ENCODE results near the gene SKAP1.

Gene SKAP1

DNA sequence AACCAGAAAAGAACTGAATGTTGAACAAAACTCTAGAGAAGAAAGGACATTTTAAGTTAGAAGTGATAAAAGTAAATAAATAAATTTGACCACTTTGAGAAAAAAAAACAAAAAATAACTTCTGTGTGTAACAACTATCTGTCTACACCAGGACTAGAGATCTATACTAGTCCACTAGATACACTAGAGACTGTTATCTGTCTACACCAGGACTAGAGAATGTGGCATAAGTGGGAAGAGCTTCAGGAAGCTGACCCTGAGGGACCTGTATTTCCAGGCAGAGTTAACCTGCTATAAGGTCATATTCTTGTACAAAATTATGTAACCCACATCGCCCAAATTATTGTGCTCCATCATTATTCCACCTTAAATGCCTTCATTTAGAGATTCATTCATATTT lies 160.8 kb downstream of the SKAP1 start:
- 70 to 87% methylated on average over 1 of the region's 1 CpG for WGBS, 2 experiments
- H3K27ac ChIP-seq (ENCODE audit: insufficient read depth, low read depth, low read length, poor library complexity, severe bottlenecking), result no peak overlapping the region
- H3K4me1 ChIP-seq (ENCODE audit: control insufficient read depth, insufficient read depth, low read length), result no peaks in the 10 kb centered on the region
- H3K9me3 ChIP-seq (ENCODE audit: control insufficient read depth, low read length), result no peaks in the 10 kb centered on the region
- H3K36me3 ChIP-seq (ENCODE audit: control insufficient read depth, insufficient read depth, low read length), result no peaks in the 10 kb centered on the region
- H3K27me3 ChIP-seq (ENCODE audit: control insufficient read depth, insufficient read depth, low read length, poor library complexity, severe bottlenecking), result no peaks in the 10 kb centered on the region
- H3K4me3 ChIP-seq (ENCODE audit: insufficient read depth, low read depth, low read length), result no peak overlapping the region

DNA sequence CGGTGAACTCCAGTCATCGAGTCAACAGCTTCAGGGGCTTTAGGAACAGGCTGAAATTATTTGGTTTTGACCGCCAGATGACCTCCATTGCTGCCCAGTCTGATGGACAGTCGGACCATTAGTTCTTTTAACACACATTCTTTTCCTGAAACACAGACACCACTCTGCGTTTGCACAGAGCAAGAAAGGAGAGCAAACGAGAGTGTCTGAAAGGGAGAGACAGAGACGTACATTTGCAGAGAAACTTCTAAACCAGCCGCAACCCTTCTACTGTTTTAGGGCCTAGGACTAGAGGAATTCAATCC lies 166.3 kb downstream of the SKAP1 start:
- no peak overlapping the region for H3K27ac ChIP-seq (ENCODE audit: insufficient read depth, low read depth, low read length, poor library complexity, severe bottlenecking)
- peaks cover 3% of the 10 kb centered on the region for H3K4me1 ChIP-seq (ENCODE audit: control insufficient read depth, insufficient read depth, low read length)
- 93% methylated on average over 8 of the region's 8 CpGs for WGBS, 2 experiments

DNA sequence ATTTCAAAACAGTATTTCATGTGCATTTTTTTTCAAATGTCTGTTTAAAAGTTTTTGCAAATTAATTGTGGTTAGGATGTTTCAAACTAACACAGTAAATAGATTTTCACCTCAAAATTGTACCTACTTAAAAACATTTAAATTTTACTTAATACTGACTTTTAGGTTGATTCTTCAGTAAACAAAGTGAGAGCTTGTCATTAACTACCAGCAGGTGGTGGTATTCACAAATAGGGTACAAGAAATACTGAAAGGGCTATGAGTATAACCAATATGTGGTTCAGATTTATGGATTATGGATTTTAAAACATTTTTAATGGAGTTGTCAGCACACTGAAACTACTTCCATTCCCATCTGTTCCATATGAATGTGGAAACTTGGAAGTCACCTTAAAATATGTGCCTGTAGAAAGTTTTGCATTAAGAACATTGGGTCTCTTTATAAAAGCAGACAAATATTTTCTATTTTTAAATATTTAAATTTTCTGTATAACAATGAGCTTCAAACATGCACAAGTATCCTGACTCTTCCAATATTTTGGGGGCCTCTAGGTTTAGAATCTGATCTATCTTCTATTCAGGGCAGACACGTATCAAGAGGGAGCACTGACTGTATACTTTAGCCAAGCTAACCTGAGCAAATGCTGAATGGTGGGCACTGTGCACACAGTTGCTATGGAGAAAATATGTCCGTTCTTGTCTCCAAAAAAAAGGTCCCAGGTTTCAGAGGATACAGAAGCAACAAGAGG lies 166.9 kb downstream of the SKAP1 start:
- WGBS, 2 experiments, result 86 to 94% methylated on average over 2 of the region's 2 CpGs
- peaks cover 3% of the 10 kb centered on the region for H3K4me1 ChIP-seq (ENCODE audit: control insufficient read depth, insufficient read depth, low read length)
- H3K4me3 ChIP-seq (ENCODE audit: insufficient read depth, low read depth, low read length), result no peak overlapping the region
- H3K27ac ChIP-seq (ENCODE audit: insufficient read depth, low read depth, low read length, poor library complexity, severe bottlenecking), result no peak overlapping the region
- no peaks in the 10 kb centered on the region for H3K36me3 ChIP-seq (ENCODE audit: control insufficient read depth, insufficient read depth, low read length)
- no peaks in the 10 kb centered on the region for H3K27me3 ChIP-seq (ENCODE audit: control insufficient read depth, insufficient read depth, low read length, poor library complexity, severe bottlenecking)
- H3K9me3 ChIP-seq (ENCODE audit: control insufficient read depth, low read length), result no peaks in the 10 kb centered on the region

More for the DNA sequence above, 166.3 kb downstream of the SKAP1 start:
- Histone ChIP-seq H3K4me3 (ENCODE audit: insufficient read depth, low read depth, low read length) (no peak overlapping the region), H3K36me3 (ENCODE audit: control insufficient read depth, insufficient read depth, low read length) (no peaks in the 10 kb centered on the region), H3K27me3 (ENCODE audit: control insufficient read depth, insufficient read depth, low read length, poor library complexity, severe bottlenecking) (no peaks in the 10 kb centered on the region), H3K9me3 (ENCODE audit: control insufficient read depth, low read length) (no peaks in the 10 kb centered on the region)

DNA sequence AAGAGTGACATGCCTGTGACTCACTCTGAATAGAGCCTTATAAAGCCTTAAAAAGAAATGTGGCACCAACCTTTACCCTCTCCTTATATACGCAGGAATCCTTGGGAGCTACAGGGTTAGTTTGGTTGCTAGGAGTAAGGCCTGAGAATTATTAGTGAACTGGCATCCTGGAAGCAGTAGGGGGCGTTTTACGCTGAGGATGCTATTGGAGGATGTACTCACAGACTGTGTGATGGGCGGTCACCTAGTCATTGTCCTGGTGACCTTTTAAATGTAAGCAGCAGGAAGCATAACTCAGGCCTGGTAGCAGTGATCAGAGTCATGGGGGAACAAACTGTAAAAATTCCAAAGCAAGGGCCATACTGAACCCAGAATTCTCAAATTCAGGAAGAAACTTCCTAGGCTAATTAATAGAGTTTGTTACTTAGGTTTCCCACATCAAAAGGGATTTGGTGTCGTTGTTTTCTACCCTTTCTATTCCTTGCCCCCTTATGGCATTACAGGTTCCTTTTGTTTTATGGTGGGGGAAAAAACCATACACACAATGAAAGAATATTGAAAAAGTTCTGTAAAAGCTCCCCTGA lies 168.6 kb downstream of the SKAP1 start:
- H3K4me3 ChIP-seq (ENCODE audit: insufficient read depth, low read depth, low read length), result no peak overlapping the region
- peaks cover 3% of the 10 kb centered on the region for H3K4me1 ChIP-seq (ENCODE audit: control insufficient read depth, insufficient read depth, low read length)
- H3K36me3 ChIP-seq (ENCODE audit: control insufficient read depth, insufficient read depth, low read length), result no peaks in the 10 kb centered on the region
- WGBS, 2 experiments, result 18 to 36% methylated on average over 3 to 5 of the region's 5 CpGs
- no peaks in the 10 kb centered on the region for H3K9me3 ChIP-seq (ENCODE audit: control insufficient read depth, low read length)
- no peak overlapping the region for H3K27ac ChIP-seq (ENCODE audit: insufficient read depth, low read depth, low read length, poor library complexity, severe bottlenecking)
- H3K27me3 ChIP-seq (ENCODE audit: control insufficient read depth, insufficient read depth, low read length, poor library complexity, severe bottlenecking), result no peaks in the 10 kb centered on the region

DNA sequence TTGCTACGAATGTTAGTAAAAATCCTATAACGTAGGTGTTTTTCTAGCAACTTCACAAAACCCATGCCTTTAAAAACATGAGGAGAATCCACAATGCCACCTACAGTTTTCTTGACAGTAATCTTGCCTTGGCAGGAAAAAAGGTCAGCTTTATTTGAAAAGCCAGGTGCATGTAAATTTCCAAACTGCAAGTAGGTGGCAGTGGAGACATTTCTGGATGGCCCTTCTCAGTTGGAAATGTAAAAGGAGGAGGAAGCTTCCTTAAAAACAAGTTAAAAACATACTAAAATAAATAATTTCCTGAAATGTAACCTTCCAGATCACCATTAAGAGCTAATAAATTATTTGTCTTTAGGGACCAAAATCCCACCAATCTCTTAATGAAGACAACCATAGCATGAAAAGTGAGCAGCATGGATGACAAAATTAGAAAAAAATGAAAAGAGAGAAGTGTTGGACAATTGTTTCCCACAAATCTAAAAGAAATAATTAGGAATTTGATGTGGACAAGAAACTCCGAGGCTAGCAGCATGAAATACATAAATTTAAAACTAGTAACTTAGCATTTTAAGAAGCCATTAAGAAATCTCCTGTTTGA lies 170.2 kb downstream of the SKAP1 start:
- Histone ChIP-seq H3K4me3 (ENCODE audit: insufficient read depth, low read depth, low read length) (no peak overlapping the region), H3K27ac (ENCODE audit: insufficient read depth, low read depth, low read length, poor library complexity, severe bottlenecking) (no peak overlapping the region), H3K4me1 (ENCODE audit: control insufficient read depth, insufficient read depth, low read length) (peaks cover 3% of the 10 kb centered on the region), H3K27me3 (ENCODE audit: control insufficient read depth, insufficient read depth, low read length, poor library complexity, severe bottlenecking) (no peaks in the 10 kb centered on the region), H3K9me3 (ENCODE audit: control insufficient read depth, low read length) (no peaks in the 10 kb centered on the region), H3K36me3 (ENCODE audit: control insufficient read depth, insufficient read depth, low read length) (no peaks in the 10 kb centered on the region)
- WGBS, 2 experiments, result 40 to 60% methylated on average over 1 to 2 of the region's 3 CpGs

DNA sequence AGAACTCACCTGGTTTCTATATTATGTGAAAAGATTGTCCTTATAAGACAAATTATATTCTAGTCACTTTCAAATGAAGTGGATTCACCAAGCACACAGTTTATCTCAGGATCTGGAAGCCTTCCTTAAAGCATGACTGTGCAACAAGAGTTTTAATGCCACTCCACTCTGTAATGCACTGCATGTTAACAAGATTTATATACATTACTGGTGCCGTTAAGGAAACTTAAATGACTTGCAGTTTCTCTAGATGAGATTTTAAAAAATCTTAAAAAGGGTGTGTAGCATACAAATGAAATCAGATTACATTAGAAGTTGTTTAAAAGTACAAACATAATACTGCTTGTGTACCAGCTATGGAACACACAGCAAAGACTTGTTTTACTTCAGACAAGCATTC lies 171.7 kb downstream of the SKAP1 start:
- Histone ChIP-seq H3K27ac (ENCODE audit: insufficient read depth, low read depth, low read length, poor library complexity, severe bottlenecking) (no peak overlapping the region), H3K4me1 (ENCODE audit: control insufficient read depth, insufficient read depth, low read length) (peaks cover 3% of the 10 kb centered on the region), H3K4me3 (ENCODE audit: insufficient read depth, low read depth, low read length) (no peak overlapping the region), H3K27me3 (ENCODE audit: control insufficient read depth, insufficient read depth, low read length, poor library complexity, severe bottlenecking) (no peaks in the 10 kb centered on the region), H3K9me3 (ENCODE audit: control insufficient read depth, low read length) (no peaks in the 10 kb centered on the region), H3K36me3 (ENCODE audit: control insufficient read depth, insufficient read depth, low read length) (no peaks in the 10 kb centered on the region)
- WGBS, 2 experiments, result 80% methylated on average over 1 of the region's 1 CpG; no CpG with 5 or more reads in 1 of the 2 experiments

DNA sequence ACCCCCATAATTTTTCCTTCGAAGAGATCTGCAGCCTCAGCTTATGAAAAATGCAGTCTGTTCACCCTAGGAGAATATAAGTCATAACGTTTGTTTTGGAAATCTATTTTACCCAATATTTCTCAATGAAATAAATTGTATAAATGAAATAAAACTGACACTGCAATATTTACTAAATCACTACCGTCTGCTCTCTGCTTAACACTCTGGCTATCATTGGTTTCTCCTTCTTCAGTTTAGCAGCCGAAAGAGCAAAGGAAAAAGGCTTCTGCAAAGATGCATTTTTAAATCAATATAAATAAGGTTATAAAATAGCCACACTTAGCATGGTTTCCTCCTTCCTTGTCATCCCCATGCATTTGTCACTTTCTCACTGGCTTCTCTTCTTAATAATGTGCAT lies 174.3 kb downstream of the SKAP1 start:
- Histone ChIP-seq H3K9me3 (ENCODE audit: control insufficient read depth, low read length) (no peaks in the 10 kb centered on the region), H3K36me3 (ENCODE audit: control insufficient read depth, insufficient read depth, low read length) (no peaks in the 10 kb centered on the region), H3K4me3 (ENCODE audit: insufficient read depth, low read depth, low read length) (no peak overlapping the region), H3K27ac (ENCODE audit: insufficient read depth, low read depth, low read length, poor library complexity, severe bottlenecking) (no peak overlapping the region), H3K27me3 (ENCODE audit: control insufficient read depth, insufficient read depth, low read length, poor library complexity, severe bottlenecking) (no peaks in the 10 kb centered on the region), H3K4me1 (ENCODE audit: control insufficient read depth, insufficient read depth, low read length) (no peaks in the 10 kb centered on the region)
- 93 to 100% methylated on average over 2 to 3 of the region's 4 CpGs for WGBS, 2 experiments

DNA sequence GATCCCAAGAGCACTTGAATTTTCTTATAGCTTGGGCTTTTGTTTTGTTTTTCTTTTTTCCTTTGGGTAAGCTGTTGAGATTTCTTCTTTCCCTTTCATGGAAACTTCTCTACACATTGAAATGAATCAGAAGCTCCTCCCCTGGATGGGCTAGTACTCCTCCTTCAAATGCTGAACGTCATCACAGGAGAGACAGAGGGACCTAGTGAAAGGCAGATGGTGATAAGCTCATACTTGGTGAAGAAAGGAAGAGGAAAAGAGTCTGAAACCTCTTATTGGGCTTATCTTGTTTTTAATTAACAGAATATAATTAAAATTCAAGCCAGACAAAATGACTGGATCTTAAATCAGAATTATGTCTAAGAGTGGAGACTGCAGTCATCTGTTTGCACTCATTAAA lies 175.1 kb downstream of the SKAP1 start:
- WGBS, 2 experiments, result 35% methylated on average over 1 of the region's 1 CpG; no CpG with 5 or more reads in 1 of the 2 experiments
- Histone ChIP-seq H3K9me3 (ENCODE audit: control insufficient read depth, low read length) (no peaks in the 10 kb centered on the region), H3K36me3 (ENCODE audit: control insufficient read depth, insufficient read depth, low read length) (no peaks in the 10 kb centered on the region), H3K27ac (ENCODE audit: insufficient read depth, low read depth, low read length, poor library complexity, severe bottlenecking) (no peak overlapping the region), H3K27me3 (ENCODE audit: control insufficient read depth, insufficient read depth, low read length, poor library complexity, severe bottlenecking) (no peaks in the 10 kb centered on the region), H3K4me1 (ENCODE audit: control insufficient read depth, insufficient read depth, low read length) (no peaks in the 10 kb centered on the region), H3K4me3 (ENCODE audit: insufficient read depth, low read depth, low read length) (no peak overlapping the region)

DNA sequence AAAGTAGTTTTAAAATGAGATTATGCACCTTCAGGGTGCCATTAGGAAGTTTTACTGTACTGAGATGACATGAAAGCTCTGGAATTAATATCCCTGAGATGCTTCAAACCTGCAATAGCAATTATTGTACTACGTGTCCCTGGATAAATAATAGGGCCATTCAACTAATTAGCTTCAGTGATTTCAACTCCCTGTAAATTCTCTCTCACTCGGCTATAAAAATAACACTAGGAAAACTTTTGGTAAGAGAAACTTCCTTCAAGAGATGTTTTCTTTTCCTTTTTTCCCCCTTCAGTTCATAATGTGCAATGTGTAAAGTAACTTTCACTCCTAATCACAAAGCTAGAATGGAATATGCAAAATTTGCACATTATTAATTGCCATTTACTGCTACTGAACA lies 176.0 kb downstream of the SKAP1 start:
- Histone ChIP-seq H3K36me3 (ENCODE audit: control insufficient read depth, insufficient read depth, low read length) (no peaks in the 10 kb centered on the region), H3K27me3 (ENCODE audit: control insufficient read depth, insufficient read depth, low read length, poor library complexity, severe bottlenecking) (no peaks in the 10 kb centered on the region), H3K4me1 (ENCODE audit: control insufficient read depth, insufficient read depth, low read length) (no peaks in the 10 kb centered on the region), H3K9me3 (ENCODE audit: control insufficient read depth, low read length) (no peaks in the 10 kb centered on the region), H3K27ac (ENCODE audit: insufficient read depth, low read depth, low read length, poor library complexity, severe bottlenecking) (no peak overlapping the region), H3K4me3 (ENCODE audit: insufficient read depth, low read depth, low read length) (no peak overlapping the region)
- 94 to 96% methylated on average over 2 of the region's 2 CpGs for WGBS, 2 experiments

DNA sequence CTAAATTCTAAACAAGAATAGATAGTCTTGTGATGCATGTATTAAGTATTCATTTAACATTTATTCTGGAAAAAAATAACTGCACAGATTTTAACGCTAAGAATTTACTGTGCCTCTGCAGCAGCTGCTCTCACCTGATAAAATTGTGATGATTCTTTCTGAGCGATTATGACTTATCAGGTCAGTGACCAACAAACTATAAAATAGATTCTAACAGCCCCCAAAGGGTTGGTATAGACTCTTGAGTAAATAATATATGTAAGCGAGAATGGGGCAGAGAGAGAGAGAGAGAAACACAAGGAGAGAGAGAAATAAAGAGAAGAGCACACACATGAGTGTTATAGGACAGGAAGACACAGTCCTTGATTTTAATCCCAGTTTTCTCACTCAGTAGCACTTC lies 178.1 kb downstream of the SKAP1 start:
- H3K4me1 ChIP-seq (ENCODE audit: control insufficient read depth, insufficient read depth, low read length), result no peaks in the 10 kb centered on the region
- no peak overlapping the region for H3K27ac ChIP-seq (ENCODE audit: insufficient read depth, low read depth, low read length, poor library complexity, severe bottlenecking)
- no peaks in the 10 kb centered on the region for H3K36me3 ChIP-seq (ENCODE audit: control insufficient read depth, insufficient read depth, low read length)
- WGBS, 2 experiments, result 91 to 93% methylated on average over 2 to 3 of the region's 3 CpGs
- no peaks in the 10 kb centered on the region for H3K9me3 ChIP-seq (ENCODE audit: control insufficient read depth, low read length)
- H3K27me3 ChIP-seq (ENCODE audit: control insufficient read depth, insufficient read depth, low read length, poor library complexity, severe bottlenecking), result no peaks in the 10 kb centered on the region
- no peak overlapping the region for H3K4me3 ChIP-seq (ENCODE audit: insufficient read depth, low read depth, low read length)

Data from ectodermal cell (in vitro differentiated cells).